ENCODE measurements around the gene CALCR. TPM values are rescaled to one million over a fixed set of nuclear protein-coding genes. Genes with fewer than 3 reads are reported as not detected.

Gene CALCR
- total RNA-seq, 1 donor from 2014 or later: 5.2 TPM

DNA sequence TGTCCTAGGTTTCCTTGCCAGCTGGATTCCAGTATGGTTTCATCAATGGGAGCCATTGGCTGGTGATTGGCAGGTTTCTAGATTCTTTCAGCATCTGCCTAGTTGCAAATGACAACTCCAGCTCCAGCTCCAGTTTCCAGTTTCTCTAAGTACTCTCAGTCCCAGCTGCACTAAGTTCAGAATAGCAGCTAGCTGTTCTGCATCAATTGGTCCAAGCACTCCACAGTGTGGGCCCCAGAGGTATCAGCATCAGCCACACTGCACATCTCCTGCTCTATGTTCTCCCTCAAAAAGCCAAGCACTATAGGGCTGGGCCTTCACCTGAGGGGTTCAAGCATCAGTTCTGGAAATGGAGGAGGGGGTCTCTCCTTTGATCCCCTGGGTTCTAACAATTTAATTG is 198.9 kb downstream of the CALCR start:
- Histone ChIP-seq H3K4me3 (ENCODE audit: low read length in 3 of 3) (no peak overlapping the region), H3K4me1 (ENCODE audit: control insufficient read depth in 3 of 3, insufficient read depth in 3 of 3, low read length in 3 of 3) (no peaks in the 10 kb centered on the region), H3K9me3 (ENCODE audit: control insufficient read depth in 3 of 3, low read length in 3 of 3) (no peaks in the 10 kb centered on the region), H3K27ac (ENCODE audit: low read depth, low read length) (no peak overlapping the region), H3K9ac (ENCODE audit: low read depth in 1 of 3, low read length in 3 of 3) (no peak overlapping the region), H3K36me3 (ENCODE audit: control insufficient read depth in 3 of 3, insufficient read depth in 3 of 3, low read length in 3 of 3) (no peaks in the 10 kb centered on the region), H3K27me3 (ENCODE audit: control insufficient read depth in 3 of 3, insufficient read depth in 3 of 3, low read length in 3 of 3) (no peaks in the 10 kb centered on the region)

Small RNAs within 50 kb of the gene (small RNA-seq; reads per million reads assigned to genes)
- gene MIR489 (114 reads per million, percentile 96 among the genes with 10 or more reads in this experiment), gene MIR653 (26.0 reads per million, percentile 94 among the genes with 10 or more reads in this experiment)
